NOMO-1 treated with DMSO at 0.1 percent for 48 hours (cell line): ENCODE measurements around the gene TCTN1.
"Not testable (repeated sequence)": the region's sequence is repeated elsewhere in the genome, so short reads cannot be mapped to it uniquely, and the experiment has no call there.

ENCODE experiments used
- DNase-seq: peaks from one replicate; lab custom pipeline; 2025; ENCODE audit not compliant: unreplicated experiment; lab: John Stamatoyannopoulos, UW

Gene TCTN1

DNA sequence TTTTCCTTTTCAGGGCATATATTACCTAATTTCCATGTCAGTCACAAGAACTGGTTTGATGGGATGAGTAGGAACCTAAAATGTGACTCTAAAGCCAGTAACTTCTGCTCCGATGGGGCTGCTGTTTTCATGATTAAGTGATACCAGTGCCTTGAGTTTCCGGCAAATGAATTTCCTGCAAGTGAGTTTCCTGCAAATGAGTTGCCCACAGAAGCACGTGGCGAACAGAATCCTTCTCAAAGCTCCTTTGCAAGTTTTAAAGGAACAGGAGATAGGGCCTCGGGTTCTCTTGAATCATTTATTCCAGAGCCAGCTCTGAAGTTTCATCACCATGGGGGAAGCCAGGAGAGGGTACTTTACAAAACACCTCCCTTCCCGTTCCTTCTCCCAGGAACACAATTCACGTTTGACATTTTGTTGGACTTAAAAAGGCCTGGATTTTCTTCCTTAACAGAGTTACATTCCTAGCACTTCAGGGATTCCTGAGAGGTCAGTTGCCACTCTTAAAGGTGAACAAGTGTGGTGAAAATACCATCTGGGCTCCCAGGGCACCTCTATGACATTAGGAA, 28.6 kb upstream of the TCTN1 start:
- peak; percentile 25 for DNase-seq

GRCh38 chr12:110587102-110587501, 26.8 kb upstream of the TCTN1 start:
- not testable (repeated sequence) for DNase-seq

GRCh38 chr12:110590059-110590458, 23.9 kb upstream of the TCTN1 start:
- DNase-seq: no peak

- DNase-seq: peak; percentile 99
These were observed 23.1 kb upstream of the TCTN1 start for GRCh38 chr12:110590806-110591326.

- DNase-seq: no peak
These were observed 22.4 kb upstream of the TCTN1 start for GRCh38 chr12:110591451-110592051.

DNA sequence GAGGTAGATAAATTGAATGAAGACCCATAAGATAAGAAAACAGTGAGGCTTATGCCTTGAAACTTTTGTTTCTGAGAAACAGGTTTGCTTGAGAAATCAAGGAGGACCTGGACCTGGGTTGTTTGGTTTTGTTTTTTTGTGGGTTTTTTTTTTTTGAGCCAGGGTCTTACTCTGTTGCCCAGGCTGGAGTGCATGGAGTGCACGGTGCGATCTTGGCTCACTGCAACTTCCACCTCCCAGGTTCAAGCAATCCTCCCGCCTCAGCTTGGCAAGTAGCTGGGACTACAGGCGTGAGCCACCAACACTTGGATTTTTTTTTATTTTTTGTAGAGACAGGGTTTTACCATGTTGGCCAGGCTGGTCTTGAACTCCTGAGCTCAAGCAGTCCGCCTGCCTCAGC, 21.9 kb upstream of the TCTN1 start:
- DNase-seq: no peak

DNA sequence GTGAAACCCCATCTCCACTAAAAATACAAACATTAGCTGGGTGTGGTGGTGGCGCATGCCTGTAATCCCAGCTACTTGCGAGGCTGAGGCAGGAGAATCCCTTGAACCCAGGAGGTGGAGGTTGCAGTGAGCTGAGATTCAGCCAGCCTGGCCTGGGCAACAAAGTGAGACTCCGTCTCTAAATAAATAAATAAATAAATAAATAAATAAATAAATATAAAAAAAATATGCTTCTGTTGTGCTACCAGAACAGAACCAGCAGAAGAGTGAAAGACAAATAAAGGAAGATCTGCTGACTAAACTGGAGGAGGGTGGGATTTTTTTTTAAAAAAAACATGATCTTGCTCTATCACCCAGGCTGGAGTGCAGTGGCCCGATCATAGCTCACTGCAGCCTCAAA, 21.0 kb upstream of the TCTN1 start:
- DNase-seq: not testable (repeated sequence)

GRCh38 chr12:110597885-110598284, 16.0 kb upstream of the TCTN1 start:
- DNase-seq: no peak

DNA sequence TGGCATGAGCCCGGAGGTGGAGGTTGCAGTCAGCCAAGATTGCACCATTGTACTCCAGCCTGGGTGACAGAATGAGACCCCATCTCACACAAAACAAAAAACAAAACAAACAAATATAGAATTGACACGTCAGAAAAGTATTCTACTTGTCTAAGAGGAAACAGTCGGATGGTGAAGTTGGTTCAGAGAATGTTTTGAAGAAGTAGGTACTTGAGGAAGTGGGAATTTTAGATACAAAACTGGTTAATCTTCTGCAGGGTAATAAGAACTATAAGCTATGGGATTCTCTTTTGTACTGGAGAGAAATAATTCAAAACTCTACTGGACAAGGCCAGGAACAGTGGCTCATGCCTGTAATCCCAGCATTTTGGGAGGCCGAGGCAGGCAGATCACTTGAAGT, 14.6 kb upstream of the TCTN1 start:
- DNase-seq: peak; percentile 52

DNA sequence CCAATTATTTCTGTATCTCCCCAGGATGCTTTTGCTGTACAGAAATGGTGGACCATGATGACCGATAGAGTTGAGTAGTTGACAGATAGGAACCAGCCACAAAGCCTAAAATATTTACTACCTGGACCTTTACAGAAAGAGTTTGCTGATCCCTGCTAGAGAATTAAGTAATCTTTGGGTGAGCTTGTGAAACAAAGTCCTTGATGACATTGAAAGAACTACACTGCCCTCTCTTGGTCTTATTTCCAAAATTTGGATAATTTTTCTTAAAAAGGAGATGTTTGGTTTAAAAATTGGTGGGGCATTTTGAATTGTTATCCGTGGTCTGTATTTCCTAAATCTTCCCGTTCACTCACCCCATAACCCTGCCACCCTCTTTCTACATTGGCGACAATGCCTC, 13.7 kb upstream of the TCTN1 start:
- DNase-seq: peak; percentile 81

DNA sequence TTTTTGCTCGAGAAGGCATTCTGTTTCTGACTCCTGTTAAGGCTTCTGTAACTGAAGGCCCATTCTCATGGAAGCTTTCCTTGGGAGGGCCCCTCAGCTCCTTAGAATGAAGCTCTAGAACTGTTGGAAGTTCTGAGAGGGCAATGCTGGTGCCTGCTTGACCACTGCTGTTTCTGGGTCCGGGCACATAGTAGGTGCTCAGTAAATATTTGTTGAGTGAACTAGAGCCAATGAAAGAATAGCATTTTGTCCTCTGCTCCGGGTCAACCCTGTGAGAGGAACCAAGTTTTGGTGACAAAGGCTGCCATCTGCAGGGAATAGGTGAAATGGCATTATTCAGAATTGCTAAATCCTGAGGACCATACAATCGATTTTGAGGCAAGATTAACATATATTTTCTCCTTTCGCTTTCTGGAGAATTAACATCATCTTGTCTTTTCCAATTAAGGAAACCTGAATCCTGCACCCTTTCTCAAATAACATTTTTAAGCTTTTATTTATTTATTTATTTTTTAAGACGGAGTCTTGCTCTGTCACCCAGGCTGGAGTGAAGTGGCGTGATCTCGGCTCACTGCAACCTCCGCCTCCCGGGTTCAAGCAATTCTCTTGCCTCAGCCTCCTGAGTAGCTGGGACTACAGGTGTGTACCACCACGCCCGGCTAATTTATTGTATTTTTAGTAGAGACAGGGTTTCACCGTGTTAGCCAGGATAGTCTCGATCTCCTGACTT, 11.7 kb upstream of the TCTN1 start:
- DNase-seq: peak; percentile 65

DNA sequence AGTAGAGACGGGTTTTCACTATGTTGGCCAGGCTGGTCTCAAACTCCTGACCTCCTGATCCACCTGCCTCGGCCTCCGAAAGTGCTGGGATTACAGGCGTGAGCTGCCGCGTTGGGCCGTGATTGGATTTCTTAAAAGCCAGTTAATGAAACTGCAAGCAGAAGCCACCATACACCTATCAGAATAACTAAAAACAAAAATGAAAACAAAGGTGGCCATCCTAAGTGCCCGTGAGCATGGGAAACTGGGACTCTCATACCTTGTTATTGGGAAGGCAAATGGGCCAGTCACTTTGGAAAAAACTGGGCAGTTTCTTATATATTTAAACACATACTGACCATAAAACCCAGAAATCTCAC, 7.7 kb upstream of the TCTN1 start:
- DNase-seq: no peak

- no peak for DNase-seq
These were observed 708 bp upstream of the TCTN1 start for GRCh38 chr12:110613071-110613770.

DNA sequence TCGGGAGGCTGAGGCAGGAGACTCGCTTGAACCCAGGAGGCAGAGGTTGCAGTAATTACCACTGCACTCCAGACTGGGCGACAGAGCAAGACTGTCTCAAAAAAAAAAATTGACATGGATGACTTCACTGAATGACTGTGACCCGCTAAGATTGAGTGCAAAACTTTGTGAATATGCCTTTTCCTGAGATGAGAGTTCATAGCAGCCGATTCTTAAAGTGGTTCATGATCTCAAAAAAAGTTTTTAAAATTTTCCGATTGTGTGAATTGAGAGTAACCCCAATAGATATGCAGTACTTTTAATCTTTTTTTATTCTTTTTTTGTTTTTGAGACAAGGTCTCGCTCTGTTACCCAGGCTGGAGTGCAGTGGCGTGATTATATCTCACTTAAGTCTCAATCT, 1.2 kb downstream of the TCTN1 start:
- no peak for DNase-seq

GRCh38 chr12:110616471-110617115, 2.7 kb downstream of the TCTN1 start:
- DNase-seq: no peak

DNA sequence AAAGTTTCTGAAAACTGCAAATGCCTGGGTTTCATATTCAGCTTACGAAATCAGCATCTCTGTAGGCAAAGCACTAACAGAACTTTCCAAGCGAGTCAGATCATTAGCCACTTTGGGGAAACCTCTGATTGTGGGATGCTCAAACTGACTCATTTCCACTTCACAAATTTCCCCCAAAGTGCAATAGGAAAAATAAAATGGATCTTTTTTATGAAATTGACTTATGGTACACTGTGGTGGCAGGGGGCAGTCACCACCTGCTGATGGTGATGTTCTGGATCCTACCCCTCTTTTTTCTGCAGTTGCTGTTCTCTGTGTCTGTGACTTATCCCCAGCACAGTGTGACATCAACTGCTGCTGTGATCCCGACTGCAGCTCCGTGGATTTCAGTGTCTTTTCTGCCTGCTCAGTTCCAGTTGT, 5.6 kb downstream of the TCTN1 start:
- peak; percentile 17 for DNase-seq

GRCh38 chr12:110622582-110622981, 8.7 kb downstream of the TCTN1 start:
- no peak for DNase-seq

DNA sequence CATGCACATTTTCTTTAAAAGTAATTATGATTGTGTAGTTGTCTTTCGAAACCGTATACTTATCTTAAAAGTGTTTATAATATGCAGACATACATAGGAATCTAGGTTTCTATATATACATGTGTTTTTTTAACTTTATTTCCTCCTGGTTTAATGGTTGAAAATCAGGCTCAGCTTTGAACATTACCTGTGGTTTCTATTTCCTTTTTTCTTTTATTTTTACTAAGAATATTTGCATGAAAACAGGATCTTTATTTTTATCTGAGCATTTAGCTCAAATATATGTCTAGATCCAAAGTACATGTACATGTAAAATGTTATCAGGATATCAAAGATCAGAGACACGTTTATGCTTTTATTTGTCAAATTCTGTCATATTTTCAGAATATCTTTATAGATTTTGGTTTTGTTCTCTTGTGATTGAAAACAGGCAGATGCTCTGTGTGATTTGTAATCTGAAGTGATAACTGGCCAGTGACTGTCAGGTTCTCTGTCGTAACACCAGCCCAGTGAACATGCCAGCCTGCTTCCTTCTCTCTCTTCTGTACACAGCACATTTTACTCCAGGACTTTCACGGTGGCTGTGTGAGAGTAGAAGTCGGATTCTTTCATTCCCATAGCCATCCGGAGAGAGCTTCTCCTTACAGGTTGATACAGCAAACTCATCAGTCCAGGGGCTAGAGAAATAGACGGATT, 13.7 kb downstream of the TCTN1 start:
- DNase-seq: peak; percentile 53

GRCh38 chr12:110635055-110635454, 21.1 kb downstream of the TCTN1 start:
- DNase-seq: no peak

DNA sequence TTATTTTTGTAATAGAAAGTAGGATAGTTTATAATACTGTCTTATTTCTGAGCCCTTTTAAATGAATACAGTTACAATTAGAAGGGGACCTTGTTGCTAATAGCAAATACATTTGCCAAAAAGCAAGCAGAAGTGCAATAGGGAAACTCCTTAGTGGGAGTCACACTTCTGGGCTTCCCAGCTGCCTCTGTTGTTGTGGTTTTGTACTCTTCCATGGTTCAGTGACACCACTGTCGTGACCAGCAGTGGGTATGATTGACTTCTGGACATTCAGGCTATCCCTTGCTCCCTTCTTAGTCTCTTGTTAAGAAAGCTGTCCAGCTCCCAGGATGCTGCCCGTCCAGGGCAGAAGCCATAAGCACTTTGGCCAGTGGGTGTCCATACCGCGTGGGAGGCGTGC, 22.6 kb downstream of the TCTN1 start:
- no peak for DNase-seq
